Measurements from ENCODE around the gene PRDM5.

DNA sequence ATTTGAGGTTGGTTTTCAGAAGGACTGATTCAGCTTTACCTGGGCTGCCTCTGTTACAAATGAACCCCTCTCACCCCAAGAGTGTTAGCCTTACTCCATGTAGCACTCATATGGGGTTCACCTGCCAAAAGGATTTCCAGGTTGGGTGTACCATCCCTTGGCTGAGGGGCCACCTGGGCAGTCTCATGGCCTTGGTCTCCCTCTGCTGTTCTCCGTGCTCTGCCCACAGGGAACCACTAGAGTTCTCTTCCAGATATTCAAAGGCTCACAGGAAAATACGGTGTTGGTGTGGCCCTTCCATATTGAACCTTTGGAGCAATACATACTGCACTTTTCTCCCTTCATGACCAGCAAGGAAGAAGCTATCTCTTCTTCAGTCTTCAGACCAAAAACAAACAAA is 18.0 kb upstream of the PRDM5 start:
- no peak for TF ChIP-seq CTCF (conservative IDR thresholded peaks at IDR 0.05 in 1 of 2, IDR thresholded peaks at IDR 0.05 in 1 of 2; ENCODE audit: low read depth in 1 of 2, low read length in 2 of 2)
- no peak for TF ChIP-seq EZH2 (IDR thresholded peaks at IDR 0.05; ENCODE audit: low read length, missing control alignments)

Measured in fibroblast of lung (primary cell).